Measurements from ENCODE around the gene HOXA6.

The HOXA6 gene

GRCh38 chr7:27119412-27119911 lies 28.1 kb downstream of the HOXA6 start:
- Histone ChIP-seq H3K4me3 (ENCODE audit: low read length in 2 of 2) (peak overlapping the region; percentile 64 to 93), H3K9me3 (ENCODE audit: control insufficient read depth in 2 of 2, low read length in 2 of 2) (no peaks in the 10 kb centered on the region), H3K36me3 (ENCODE audit: control insufficient read depth in 2 of 2, insufficient read depth in 2 of 2, low read length in 2 of 2) (peaks cover 0 to 3% of the 10 kb centered on the region in 2 donors), H3K9ac (ENCODE audit: low read length in 2 of 2) (peak overlapping the region; percentile 48 to 91), H3K4me1 (ENCODE audit: control insufficient read depth, insufficient read depth, low read length) (peaks cover 49% of the 10 kb centered on the region), H3K27me3 (ENCODE audit: control insufficient read depth in 1 of 2, insufficient read depth in 2 of 2, low read length in 2 of 2) (no peaks in the 10 kb centered on the region), H3K27ac (ENCODE audit: low read length) (peak overlapping the region; percentile 98)

GRCh38 chr7:27118580-27118979 lies 29.0 kb downstream of the HOXA6 start:
- Histone ChIP-seq H3K27me3 (ENCODE audit: control insufficient read depth in 1 of 2, insufficient read depth in 2 of 2, low read length in 2 of 2) (no peaks in the 10 kb centered on the region), H3K9me3 (ENCODE audit: control insufficient read depth in 2 of 2, low read length in 2 of 2) (no peaks in the 10 kb centered on the region), H3K4me3 (ENCODE audit: low read length in 2 of 2) (peak overlapping the region; percentile 77 to 93), H3K36me3 (ENCODE audit: control insufficient read depth in 2 of 2, insufficient read depth in 2 of 2, low read length in 2 of 2) (peaks cover 0 to 3% of the 10 kb centered on the region in 2 donors), H3K27ac (ENCODE audit: low read length) (peak overlapping the region; percentile 98), H3K9ac (ENCODE audit: low read length in 2 of 2) (peak overlapping the region; percentile 91 to 96), H3K4me1 (ENCODE audit: control insufficient read depth, insufficient read depth, low read length) (peaks cover 44% of the 10 kb centered on the region)

GRCh38 chr7:27117887-27118491 lies 29.6 kb downstream of the HOXA6 start:
- Histone ChIP-seq H3K27me3 (ENCODE audit: control insufficient read depth in 1 of 2, insufficient read depth in 2 of 2, low read length in 2 of 2) (no peaks in the 10 kb centered on the region), H3K4me3 (ENCODE audit: low read length in 2 of 2) (peak overlapping the region; percentile 77 to 93), H3K4me1 (ENCODE audit: control insufficient read depth, insufficient read depth, low read length) (peaks cover 41% of the 10 kb centered on the region), H3K36me3 (ENCODE audit: control insufficient read depth in 2 of 2, insufficient read depth in 2 of 2, low read length in 2 of 2) (peaks cover 0 to 3% of the 10 kb centered on the region in 2 donors), H3K27ac (ENCODE audit: low read length) (peak overlapping the region; percentile 98), H3K9ac (ENCODE audit: low read length in 2 of 2) (peak overlapping the region; percentile 91 to 96), H3K9me3 (ENCODE audit: control insufficient read depth in 2 of 2, low read length in 2 of 2) (no peaks in the 10 kb centered on the region)

GRCh38 chr7:27116962-27117886 lies 30.4 kb downstream of the HOXA6 start:
- Histone ChIP-seq H3K36me3 (ENCODE audit: control insufficient read depth in 2 of 2, insufficient read depth in 2 of 2, low read length in 2 of 2) (peaks cover 0 to 3% of the 10 kb centered on the region in 2 donors), H3K27me3 (ENCODE audit: control insufficient read depth in 1 of 2, insufficient read depth in 2 of 2, low read length in 2 of 2) (no peaks in the 10 kb centered on the region), H3K4me1 (ENCODE audit: control insufficient read depth, insufficient read depth, low read length) (peaks cover 40% of the 10 kb centered on the region), H3K9me3 (ENCODE audit: control insufficient read depth in 2 of 2, low read length in 2 of 2) (no peaks in the 10 kb centered on the region), H3K4me3 (ENCODE audit: low read length in 2 of 2) (peak overlapping the region; percentile 77 to 93), H3K9ac (ENCODE audit: low read length in 2 of 2) (peak overlapping the region; percentile 91 to 96), H3K27ac (ENCODE audit: low read length) (peak overlapping the region; percentile 98)

- Histone ChIP-seq H3K4me3 (ENCODE audit: low read length in 2 of 2) (peak overlapping the region; percentile 77 to 93), H3K36me3 (ENCODE audit: control insufficient read depth in 2 of 2, insufficient read depth in 2 of 2, low read length in 2 of 2) (peaks cover 0 to 3% of the 10 kb centered on the region in 2 donors), H3K4me1 (ENCODE audit: control insufficient read depth, insufficient read depth, low read length) (peaks cover 45% of the 10 kb centered on the region), H3K9me3 (ENCODE audit: control insufficient read depth in 2 of 2, low read length in 2 of 2) (no peaks in the 10 kb centered on the region), H3K27ac (ENCODE audit: low read length) (peak overlapping the region; percentile 98), H3K9ac (ENCODE audit: low read length in 2 of 2) (peak overlapping the region; percentile 91 to 96), H3K27me3 (ENCODE audit: control insufficient read depth in 1 of 2, insufficient read depth in 2 of 2, low read length in 2 of 2) (no peaks in the 10 kb centered on the region)
These were observed 31.3 kb downstream of the HOXA6 start for GRCh38 chr7:27116031-27116961.

GRCh38 chr7:27115221-27116026 lies 32.1 kb downstream of the HOXA6 start:
- H3K9ac ChIP-seq (ENCODE audit: low read length in 2 of 2): peak overlapping the region; percentile 91 to 96
- peak overlapping the region; percentile 98 for H3K27ac ChIP-seq (ENCODE audit: low read length)
- H3K4me1 ChIP-seq (ENCODE audit: control insufficient read depth, insufficient read depth, low read length): peaks cover 43% of the 10 kb centered on the region
- no peaks in the 10 kb centered on the region for H3K27me3 ChIP-seq (ENCODE audit: control insufficient read depth in 1 of 2, insufficient read depth in 2 of 2, low read length in 2 of 2)
- H3K4me3 ChIP-seq (ENCODE audit: low read length in 2 of 2): peak overlapping the region; percentile 77 to 93
- peaks cover 0 to 3% of the 10 kb centered on the region in 2 donors for H3K36me3 ChIP-seq (ENCODE audit: control insufficient read depth in 2 of 2, insufficient read depth in 2 of 2, low read length in 2 of 2)
- no peaks in the 10 kb centered on the region for H3K9me3 ChIP-seq (ENCODE audit: control insufficient read depth in 2 of 2, low read length in 2 of 2)

- Histone ChIP-seq H3K4me1 (ENCODE audit: control insufficient read depth, insufficient read depth, low read length) (peaks cover 43% of the 10 kb centered on the region), H3K27me3 (ENCODE audit: control insufficient read depth in 1 of 2, insufficient read depth in 2 of 2, low read length in 2 of 2) (no peaks in the 10 kb centered on the region), H3K4me3 (ENCODE audit: low read length in 2 of 2) (peak overlapping the region; percentile 77 to 93), H3K27ac (ENCODE audit: low read length) (peak overlapping the region; percentile 98), H3K9ac (ENCODE audit: low read length in 2 of 2) (peak overlapping the region; percentile 91 to 96), H3K9me3 (ENCODE audit: control insufficient read depth in 2 of 2, low read length in 2 of 2) (no peaks in the 10 kb centered on the region), H3K36me3 (ENCODE audit: control insufficient read depth in 2 of 2, insufficient read depth in 2 of 2, low read length in 2 of 2) (peaks cover 0 to 3% of the 10 kb centered on the region in 2 donors)
These were observed 32.7 kb downstream of the HOXA6 start for GRCh38 chr7:27114881-27115220.

GRCh38 chr7:27113991-27114769 lies 33.4 kb downstream of the HOXA6 start:
- peaks cover 43% of the 10 kb centered on the region for H3K4me1 ChIP-seq (ENCODE audit: control insufficient read depth, insufficient read depth, low read length)
- peak overlapping the region; percentile 97 for H3K27ac ChIP-seq (ENCODE audit: low read length)
- peak overlapping the region; percentile 90 for H3K4me3 ChIP-seq (ENCODE audit: low read length in 2 of 2)

More at GRCh38 chr7:27113991-27114769, 33.4 kb downstream of the HOXA6 start:
- Histone ChIP-seq H3K9me3 (ENCODE audit: control insufficient read depth in 2 of 2, low read length in 2 of 2) (no peaks in the 10 kb centered on the region), H3K9ac (ENCODE audit: low read length in 2 of 2) (peak overlapping the region; percentile 88 to 92), H3K27me3 (ENCODE audit: control insufficient read depth in 1 of 2, insufficient read depth in 2 of 2, low read length in 2 of 2) (no peaks in the 10 kb centered on the region), H3K36me3 (ENCODE audit: control insufficient read depth in 2 of 2, insufficient read depth in 2 of 2, low read length in 2 of 2) (peaks cover 0 to 3% of the 10 kb centered on the region in 2 donors)
